Aorta (tissue), 5 donors: Measurements from ENCODE around the gene AGAP1. TPM values are rescaled to one million over a fixed set of nuclear protein-coding genes. Genes with fewer than 3 reads are reported as not detected.

Experiments
- ATAC-seq: fragments of 200-7000 bp; cut with Tn5 transposase; one replicate; pipeline ENCODE4 v1.9.1; 2022; ENCODE audit warnings: moderate library complexity; ENCODE audit not compliant: low FRiP score
- DNase-seq, 2 donors: peaks; one replicate each; pipeline ENCODE4 v3.0.0-alpha.2; 2020
- H3K27ac ChIP-seq, 2 donors: one replicate each; pipeline ENCODE4 v1.5.1; 2013; ENCODE audit warnings: low read length in 2 of 2, mild to moderate bottlenecking in 2 of 2, moderate library complexity in 2 of 2, control low read depth in 1 of 2, inconsistent platforms in 1 of 2, low read depth in 1 of 2
- H3K27me3 ChIP-seq, 2 donors: one replicate each; pipeline ENCODE4 v1.6.1; 2013; ENCODE audit warnings: control low read depth in 1 of 2, low read length in 1 of 2, mild to moderate bottlenecking in 1 of 2, moderate library complexity in 1 of 2; ENCODE audit not compliant: insufficient read depth in 2 of 2, control insufficient read depth in 1 of 2
- H3K36me3 ChIP-seq, 2 donors: one replicate each; pipeline ENCODE4 v1.6.1; 2013; ENCODE audit warnings: control low read depth in 1 of 2, low read length in 1 of 2, mild to moderate bottlenecking in 1 of 2; ENCODE audit not compliant: insufficient read depth in 2 of 2, control insufficient read depth in 1 of 2
- H3K4me1 ChIP-seq, 2 donors: one replicate each; pipeline ENCODE4 v1.6.1; 2013; ENCODE audit warnings: low read length in 2 of 2, control low read depth in 1 of 2, mild to moderate bottlenecking in 1 of 2, moderate library complexity in 1 of 2; ENCODE audit not compliant: insufficient read depth in 2 of 2, control insufficient read depth in 1 of 2
- H3K4me3 ChIP-seq, 2 donors: one replicate each; pipeline ENCODE4 v1.5.1; 2013; ENCODE audit warnings: low read length in 2 of 2, control low read depth in 1 of 2, mild to moderate bottlenecking in 1 of 2
- H3K9me3 ChIP-seq: one replicate; pipeline ENCODE4 v1.6.1; 2013; ENCODE audit warnings: mild to moderate bottlenecking, low read length; ENCODE audit not compliant: control insufficient read depth
- WGBS, 2 donors: extraction: QIAGEN DNeasy Blood & Tissue Kit; methylation state at CpG; one replicate each; pipeline ENCODE4 v1.1.7; 2013; 5-methylcytosine and 5-hydroxymethylcytosine counted together
- intact Hi-C, 2 donors: fragments of 100-400 bp; cut with DNase I; formaldehyde crosslinking; loops; one replicate each; pipeline versions ENCODE4 v1.14.2 to v1.15.0; 2022
- polyA plus RNA-seq, 2 donors: library from polyadenylated mRNA; stranded (reverse); fragments of 200-250 nt; gene quantifications; one replicate each; pipeline ENCODE4 v1.2.3, GENCODE V29; 2013
- total RNA-seq, 2 donors: library from RNA; stranded (reverse); fragmentation: NEBNext Ultra II Directional; extraction: Animal tissue kit (Norgen Biotek cat#: 25700); gene quantifications; one replicate each; pipeline ENCODE4 v1.2.1, GENCODE V29; 2021
- donor health status: healthy with polysubstance abuse.
- donor health status: Bipolar disorder and iron deficiency.
- donor health status: DM: no; HTN: no; CAD: no.
- donor health status: DM: no; HTN: no; CAD: no.
- donor health status: DM: yes; HTN: yes; CAD: no.

The AGAP1 gene
- total and polyA plus RNA-seq, 4 donors: 3.0 to 32.7 (median 12.7) TPM

DNA sequence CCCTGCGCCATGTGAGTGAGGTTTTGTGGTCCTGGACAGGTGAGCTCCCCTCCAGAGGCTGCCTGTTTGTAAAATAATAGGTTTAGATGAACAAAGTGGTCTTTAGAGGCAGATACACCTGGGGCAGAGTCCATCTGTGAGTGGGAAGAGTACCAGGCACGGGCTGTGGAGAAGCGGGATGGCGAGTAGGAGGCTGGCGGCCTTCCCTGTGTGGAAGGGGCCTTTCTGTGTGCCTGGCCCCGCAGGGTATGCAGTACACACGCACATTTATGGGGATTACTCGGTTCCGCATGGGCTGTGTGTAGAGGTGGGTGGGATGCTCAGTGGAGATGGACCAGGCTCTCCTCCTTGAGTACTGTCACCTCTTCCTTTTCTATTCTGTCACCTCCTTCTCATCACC is 64.1 kb downstream of the AGAP1 start:
- intact Hi-C loops: no loop called here
- Histone ChIP-seq H3K27me3 (no peaks in the 10 kb centered on the region), H3K27ac (no peak overlapping the region), H3K36me3 (no peaks in the 10 kb centered on the region), H3K4me1 (no peaks in the 10 kb centered on the region), H3K4me3 (no peak overlapping the region), H3K9me3 (no peaks in the 10 kb centered on the region)
- ATAC-seq (no peak), DNase-seq (peak in 1 of 2 donors; percentile 36)
- 97 to 99% methylated on average over 9 of the region's 9 CpGs for WGBS, 2 donors

DNA sequence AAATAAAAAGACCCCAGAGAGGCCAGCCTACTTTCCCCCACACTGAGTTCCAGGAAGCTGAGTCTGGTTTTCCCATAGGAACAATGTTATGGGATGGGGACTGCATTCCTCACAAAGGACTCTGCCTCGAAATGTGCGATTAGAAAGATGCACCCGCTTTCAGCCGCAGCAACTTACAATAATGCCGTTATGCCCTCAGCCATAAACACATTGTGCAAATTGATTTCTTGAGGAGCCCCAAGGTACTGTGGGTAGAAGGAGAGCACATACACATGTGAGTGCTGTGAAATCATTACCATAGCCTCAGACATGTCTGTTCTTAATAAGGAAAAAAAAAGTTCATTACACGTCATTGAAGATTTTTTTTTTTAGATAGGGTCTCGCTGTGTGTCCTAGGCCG is 64.7 kb downstream of the AGAP1 start:
- no peak for ATAC-seq
- H3K27me3 ChIP-seq: no peaks in the 10 kb centered on the region
- H3K4me3 ChIP-seq: no peak overlapping the region
- no peaks in the 10 kb centered on the region for H3K4me1 ChIP-seq
- H3K27ac ChIP-seq: no peak overlapping the region
- H3K9me3 ChIP-seq: no peaks in the 10 kb centered on the region
- intact Hi-C loops: no loop called here
- no peak for DNase-seq
- H3K36me3 ChIP-seq: no peaks in the 10 kb centered on the region
- 88 to 91% methylated on average over 8 of the region's 8 CpGs for WGBS, 2 donors

DNA sequence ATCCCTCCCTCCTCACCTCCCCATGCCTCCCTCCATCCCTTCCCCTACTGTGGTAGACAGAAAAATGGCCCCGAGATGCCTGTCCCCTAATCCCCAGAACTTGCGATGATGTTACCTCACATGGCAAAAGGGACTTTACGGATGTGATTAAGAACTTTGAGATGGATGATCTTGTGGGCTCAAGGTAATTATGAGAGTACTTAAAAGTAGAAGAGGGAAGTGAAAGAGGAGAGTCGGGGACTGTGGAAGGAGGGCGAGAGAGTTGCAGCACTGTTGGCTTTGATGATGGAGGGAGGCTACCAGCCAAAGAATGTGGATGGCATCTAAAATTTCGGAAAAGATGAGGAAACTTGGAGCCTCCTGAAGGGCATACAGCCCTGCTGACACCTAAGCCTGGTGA is 66.5 kb downstream of the AGAP1 start:
- no peaks in the 10 kb centered on the region for H3K36me3 ChIP-seq
- ATAC-seq: no peak
- no peaks in the 10 kb centered on the region for H3K4me1 ChIP-seq
- H3K4me3 ChIP-seq: no peak overlapping the region
- 93 to 99% methylated on average over 6 of the region's 6 CpGs for WGBS, 2 donors
- intact Hi-C loops: no loop called here
- no peak overlapping the region for H3K27ac ChIP-seq
- no peak for DNase-seq
- no peaks in the 10 kb centered on the region for H3K9me3 ChIP-seq
- no peaks in the 10 kb centered on the region for H3K27me3 ChIP-seq

GRCh38 chr2:235561450-235561849 is 67.6 kb downstream of the AGAP1 start:
- no peak overlapping the region for H3K27ac ChIP-seq
- WGBS, 2 donors: 97% methylated on average over 2 of the region's 2 CpGs
- no peaks in the 10 kb centered on the region for H3K36me3 ChIP-seq
- DNase-seq (no peak), ATAC-seq (no peak)
- no peaks in the 10 kb centered on the region for H3K27me3 ChIP-seq
- H3K4me1 ChIP-seq: no peaks in the 10 kb centered on the region
- no peak overlapping the region for H3K4me3 ChIP-seq
- no peaks in the 10 kb centered on the region for H3K9me3 ChIP-seq
- intact Hi-C loops: no loop called here

GRCh38 chr2:235562065-235562747 is 68.4 kb downstream of the AGAP1 start:
- 77 to 79% methylated on average over 11 of the region's 11 CpGs for WGBS, 2 donors
- H3K36me3 ChIP-seq: no peaks in the 10 kb centered on the region
- no peaks in the 10 kb centered on the region for H3K4me1 ChIP-seq
- no peaks in the 10 kb centered on the region for H3K27me3 ChIP-seq
- intact Hi-C loops: no loop called here
- H3K4me3 ChIP-seq: no peak overlapping the region
- no peak overlapping the region for H3K27ac ChIP-seq
- H3K9me3 ChIP-seq: no peaks in the 10 kb centered on the region
- DNase-seq (peak; percentile 13 to 39), ATAC-seq (no peak)

DNA sequence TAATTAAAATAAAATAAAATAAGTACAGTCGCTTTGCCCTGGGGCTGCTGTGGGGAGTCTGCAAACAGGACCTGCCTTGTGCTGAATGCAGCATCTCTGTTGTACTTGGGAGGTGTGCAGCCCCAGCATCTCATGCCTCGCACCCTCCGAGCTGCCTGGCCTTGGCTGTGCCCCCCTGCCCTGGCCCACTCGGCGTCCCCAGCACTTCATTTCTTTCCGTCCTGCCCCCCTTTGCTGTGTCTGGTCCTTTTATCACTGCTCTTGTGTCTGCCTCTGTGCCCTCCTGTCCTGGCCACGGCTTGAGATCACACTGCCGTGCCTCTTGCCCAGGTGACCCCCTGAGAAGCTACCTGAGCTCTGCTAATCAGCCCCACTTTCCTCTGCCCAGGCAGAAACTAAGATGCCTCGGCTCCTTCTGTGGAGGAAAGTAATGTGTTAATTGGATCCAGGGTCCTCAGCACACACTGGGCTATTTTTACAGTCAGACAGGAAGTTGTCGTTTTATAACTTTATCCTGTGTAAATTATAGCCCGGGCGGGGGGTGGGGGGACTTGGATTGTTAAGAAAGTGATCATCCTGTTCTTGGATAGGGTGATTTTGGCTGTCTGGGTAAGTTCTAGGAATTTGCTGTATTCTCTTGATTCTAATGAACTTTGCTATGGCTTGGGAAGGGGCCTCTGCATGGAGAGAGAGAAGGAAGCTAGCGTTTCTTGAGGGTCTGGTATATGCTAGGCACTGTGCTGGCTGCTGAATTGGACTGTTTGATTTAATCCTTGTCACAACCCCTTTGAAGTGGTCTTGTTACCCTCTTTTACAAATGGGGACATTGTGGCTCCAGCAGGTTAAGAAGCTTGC is 69.4 kb downstream of the AGAP1 start:
- DNase-seq (peak; percentile 9 to 64), ATAC-seq (no peak)
- Histone ChIP-seq H3K4me1 (no peaks in the 10 kb centered on the region), H3K27ac (no peak overlapping the region), H3K9me3 (peaks cover 3% of the 10 kb centered on the region), H3K4me3 (no peak overlapping the region), H3K36me3 (no peaks in the 10 kb centered on the region), H3K27me3 (no peaks in the 10 kb centered on the region)
- intact Hi-C loops: no loop called here
- WGBS, 2 donors: 54 to 55% methylated on average over 13 of the region's 13 CpGs

DNA sequence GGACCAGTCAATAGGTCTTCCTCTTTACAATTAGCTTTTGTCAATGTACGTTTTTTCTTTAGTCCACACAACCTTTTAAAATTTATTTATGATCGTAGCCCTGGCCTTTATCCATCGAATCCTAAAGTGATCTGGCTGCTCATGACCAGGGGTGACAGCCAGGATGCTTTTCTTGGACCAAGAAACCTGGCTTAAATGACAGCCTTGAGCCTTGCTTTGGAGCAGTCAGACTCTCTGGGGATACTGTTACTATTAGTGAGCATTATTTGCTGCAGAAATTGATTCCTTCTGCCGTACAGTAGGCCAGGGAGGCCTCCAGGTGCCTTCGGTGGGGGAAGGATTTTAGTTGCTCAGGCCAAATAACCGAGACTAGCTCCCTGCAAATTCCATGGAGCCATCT is 70.2 kb downstream of the AGAP1 start:
- intact Hi-C loops: no loop called here
- Histone ChIP-seq H3K9me3 (peaks cover 6% of the 10 kb centered on the region), H3K4me3 (no peak overlapping the region), H3K27me3 (no peaks in the 10 kb centered on the region), H3K36me3 (no peaks in the 10 kb centered on the region), H3K4me1 (no peaks in the 10 kb centered on the region), H3K27ac (no peak overlapping the region)
- ATAC-seq (no peak), DNase-seq (no peak)
- 38 to 39% methylated on average over 6 of the region's 6 CpGs for WGBS, 2 donors

- peaks cover 6% of the 10 kb centered on the region for H3K9me3 ChIP-seq
- no peak overlapping the region for H3K4me3 ChIP-seq
- H3K27me3 ChIP-seq: no peaks in the 10 kb centered on the region
- intact Hi-C loops: no loop called here
- no peaks in the 10 kb centered on the region for H3K36me3 ChIP-seq
- H3K27ac ChIP-seq: no peak overlapping the region
- 96 to 97% methylated on average over 6 of the region's 6 CpGs for WGBS, 2 donors
- no peaks in the 10 kb centered on the region for H3K4me1 ChIP-seq
- peak; percentile 36 to 38 for DNase-seq
- no peak for ATAC-seq
Measured at GRCh38 chr2:235564884-235565530, 71.2 kb downstream of the AGAP1 start.
